Upper lobe of left lung (tissue), 6 donors: ENCODE measurements around the gene ATP6V1C2. TPM values are rescaled to one million over a fixed set of nuclear protein-coding genes. Genes with fewer than 3 reads are reported as not detected.

Experiments used
- ATAC-seq, 2 donors: fragments of 200-7000 bp; cut with Tn5 transposase; one replicate each; pipeline ENCODE4 v1.9.1; 2022; ENCODE audit warnings: mild to moderate bottlenecking in 2 of 2, moderate library complexity in 2 of 2; ENCODE audit not compliant: low FRiP score in 2 of 2
- DNase-seq, 2 donors: peaks; one replicate each; pipeline ENCODE4 v3.0.0-alpha.2; 2019 to 2020
- H3K27ac ChIP-seq, 4 donors: fragments of 200-600 bp; sonication (generic); one replicate each; pipeline ENCODE4 v1.5.1; 2016 to 2019
- H3K27me3 ChIP-seq, 4 donors: fragments of 200-600 bp; sonication (generic); one replicate each; pipeline ENCODE4 v1.5.1; 2017 to 2019
- H3K36me3 ChIP-seq, 4 donors: fragments of 200-600 bp; sonication (generic); one replicate each; pipeline ENCODE4 v1.5.1; 2016 to 2019
- H3K4me1 ChIP-seq, 4 donors: fragments of 200-600 bp; sonication (generic); one replicate each; pipeline ENCODE4 v1.5.1; 2018 to 2019
- H3K4me3 ChIP-seq, 4 donors: fragments of 200-600 bp; sonication (generic); one replicate each; pipeline ENCODE4 v1.5.1; 2017 to 2019; ENCODE audit warnings: mild to moderate bottlenecking in 2 of 4, moderate library complexity in 1 of 4
- H3K9me3 ChIP-seq, 4 donors: fragments of 200-600 bp; sonication (generic); one replicate each; pipeline ENCODE4 v1.5.1; 2018 to 2019
- EP300 ChIP-seq, 4 donors: sonication (generic); formaldehyde crosslinking; IDR thresholded peaks; one replicate each; pipeline ENCODE4 v1.5.1; 2017; ENCODE audit warnings: antibody characterized with exemption in 4 of 4, control low read depth in 2 of 4
- POLR2A ChIP-seq, 4 donors: fragments of 450-650 bp; IDR thresholded peaks; one replicate each; pipeline ENCODE4 v1.5.1; 2016 to 2017; ENCODE audit warnings: antibody characterized with exemption in 4 of 4, mild to moderate bottlenecking in 2 of 4
- POLR2AphosphoS5 ChIP-seq, 2 donors: sonication (generic); formaldehyde crosslinking; IDR thresholded peaks; one replicate each; pipeline ENCODE4 v1.5.1; 2017; ENCODE audit warnings: antibody characterized with exemption in 2 of 2
- WGBS, 2 donors: methylation state at CpG; one replicate each; pipeline ENCODE4 v1.1.5; 2017 to 2018; 5-methylcytosine and 5-hydroxymethylcytosine counted together
- total RNA-seq, 6 donors: library from RNA; depleted of rRNA in 4 of 6; stranded (reverse); fragments of >200 nt in 4 of 6; gene quantifications; one replicate each; pipeline versions ENCODE4 v1.1.0 to v1.2.1, GENCODE V29; 2016 to 2021
- TF ChIP-seq, protein P1 (sequence below), 6 experiments: fragments of 450-650 bp in 4 of 6; fragments of 200-600 bp in 2 of 6; sonication (generic) in 2 of 6; IDR thresholded peaks; one replicate each; pipeline ENCODE4 v1.5.1; 2016 to 2019; ENCODE audit warnings: antibody characterized with exemption in 6 of 6
- donor health status: DM: no; HTN: no; CAD: no; lungs with moderate emphysema.
- donor health status: DM: no; HTN: yes; CAD: no; lungs with severe emphysema.

The ATP6V1C2 gene
- total RNA-seq, 6 donors from 2014 or later = 0.81 to 92.2 (median 2.4) TPM

DNA sequence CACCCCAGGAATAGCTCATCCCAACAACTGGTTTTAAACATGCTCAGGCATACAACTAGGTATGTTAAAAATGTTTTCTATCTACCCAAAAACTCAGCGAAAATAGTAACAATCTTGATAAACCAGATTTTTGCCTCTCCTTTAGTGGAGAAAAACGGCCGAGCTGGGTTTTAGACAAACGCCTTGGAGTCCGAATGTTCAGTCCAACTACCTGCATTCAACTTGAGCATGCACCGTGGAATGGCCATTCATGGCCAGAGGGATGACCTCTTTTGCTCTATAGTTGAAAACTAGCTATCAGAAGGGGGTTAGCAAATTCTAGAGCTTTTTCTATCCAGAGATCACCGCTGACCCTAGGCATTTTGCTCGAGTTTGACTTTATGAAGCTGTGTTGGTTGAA is 60.3 kb downstream of the ATP6V1C2 start:
- TF ChIP-seq POLR2A (IDR thresholded peaks at IDR 0.05) (no peak), EP300 (IDR thresholded peaks at IDR 0.05) (no peak), POLR2AphosphoS5 (IDR thresholded peaks at IDR 0.05) (no peak)
- TF ChIP-seq, protein P1, sequence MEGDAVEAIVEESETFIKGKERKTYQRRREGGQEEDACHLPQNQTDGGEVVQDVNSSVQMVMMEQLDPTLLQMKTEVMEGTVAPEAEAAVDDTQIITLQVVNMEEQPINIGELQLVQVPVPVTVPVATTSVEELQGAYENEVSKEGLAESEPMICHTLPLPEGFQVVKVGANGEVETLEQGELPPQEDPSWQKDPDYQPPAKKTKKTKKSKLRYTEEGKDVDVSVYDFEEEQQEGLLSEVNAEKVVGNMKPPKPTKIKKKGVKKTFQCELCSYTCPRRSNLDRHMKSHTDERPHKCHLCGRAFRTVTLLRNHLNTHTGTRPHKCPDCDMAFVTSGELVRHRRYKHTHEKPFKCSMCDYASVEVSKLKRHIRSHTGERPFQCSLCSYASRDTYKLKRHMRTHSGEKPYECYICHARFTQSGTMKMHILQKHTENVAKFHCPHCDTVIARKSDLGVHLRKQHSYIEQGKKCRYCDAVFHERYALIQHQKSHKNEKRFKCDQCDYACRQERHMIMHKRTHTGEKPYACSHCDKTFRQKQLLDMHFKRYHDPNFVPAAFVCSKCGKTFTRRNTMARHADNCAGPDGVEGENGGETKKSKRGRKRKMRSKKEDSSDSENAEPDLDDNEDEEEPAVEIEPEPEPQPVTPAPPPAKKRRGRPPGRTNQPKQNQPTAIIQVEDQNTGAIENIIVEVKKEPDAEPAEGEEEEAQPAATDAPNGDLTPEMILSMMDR (IDR thresholded peaks at IDR 0.05) = no peak
- Histone ChIP-seq H3K4me1 (peaks cover 0 to 15% (median under 1%) of the 10 kb centered on the region in 4 donors), H3K27ac (no peak overlapping the region), H3K27me3 (no peaks in the 10 kb centered on the region), H3K9me3 (no peaks in the 10 kb centered on the region), H3K4me3 (no peak overlapping the region), H3K36me3 (peaks cover 18 to 90% (median 67%) of the 10 kb centered on the region in 4 donors)
- WGBS, 2 donors = 96 to 97% methylated on average over 8 of the region's 8 CpGs
- no peak for DNase-seq
- ATAC-seq = no peak

DNA sequence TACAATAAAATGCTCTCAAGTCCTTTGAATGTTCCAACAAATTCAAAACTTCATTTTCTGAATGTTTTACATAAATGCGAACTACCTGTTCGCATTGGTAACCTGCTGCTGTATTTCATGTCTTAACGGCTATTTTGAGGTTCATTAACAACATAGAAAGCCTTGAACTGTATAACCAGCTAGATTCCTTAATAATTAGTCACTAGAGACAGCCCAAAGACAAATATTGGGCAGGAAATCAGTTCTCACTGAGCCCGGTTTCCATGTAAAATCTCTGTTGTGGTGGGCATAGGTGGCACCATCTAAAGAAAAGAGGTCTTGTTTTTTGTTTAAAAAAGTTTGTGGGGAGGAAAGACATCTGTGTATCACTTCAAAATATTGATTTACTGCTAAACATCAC is 62.0 kb downstream of the ATP6V1C2 start:
- Histone ChIP-seq H3K9me3 (no peaks in the 10 kb centered on the region), H3K4me1 (peaks cover 0 to 15% (median 3%) of the 10 kb centered on the region in 4 donors), H3K4me3 (no peak overlapping the region), H3K36me3 (peaks cover 18 to 93% (median 76%) of the 10 kb centered on the region in 4 donors), H3K27me3 (no peaks in the 10 kb centered on the region), H3K27ac (no peak overlapping the region)
- no peak for ATAC-seq
- 82 to 88% methylated on average over 4 of the region's 4 CpGs for WGBS, 2 donors
- TF ChIP-seq, protein P1 (IDR thresholded peaks at IDR 0.05) = no peak
- TF ChIP-seq POLR2A (IDR thresholded peaks at IDR 0.05) (no peak), POLR2AphosphoS5 (IDR thresholded peaks at IDR 0.05) (no peak), EP300 (IDR thresholded peaks at IDR 0.05) (no peak)
- DNase-seq = no peak

DNA sequence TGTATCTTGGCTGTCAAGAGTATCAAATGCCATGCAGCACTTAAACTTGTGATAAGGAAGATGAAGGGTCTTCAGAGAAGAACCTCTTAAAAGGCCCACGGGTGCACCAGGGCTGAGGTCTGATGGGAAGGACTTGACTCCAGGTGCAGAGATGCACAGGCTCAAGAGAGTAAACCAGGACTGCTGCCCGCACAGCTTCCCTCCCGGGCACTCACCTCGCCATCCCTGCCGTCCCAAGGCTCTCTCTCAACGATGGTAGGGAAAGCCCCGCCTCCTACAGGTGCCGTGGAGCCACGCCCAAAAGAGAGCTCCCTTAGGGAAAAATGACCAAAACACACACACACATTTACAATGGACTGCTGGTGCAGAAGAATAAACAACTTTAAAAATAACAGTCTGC is 63.3 kb downstream of the ATP6V1C2 start:
- Histone ChIP-seq H3K4me1 (peaks cover 0 to 15% (median 3%) of the 10 kb centered on the region in 4 donors), H3K9me3 (no peaks in the 10 kb centered on the region), H3K36me3 (peaks cover 22 to 99% (median 83%) of the 10 kb centered on the region in 4 donors), H3K4me3 (no peak overlapping the region), H3K27me3 (no peaks in the 10 kb centered on the region), H3K27ac (no peak overlapping the region)
- ATAC-seq = no peak
- TF ChIP-seq, protein P1 (IDR thresholded peaks at IDR 0.05) = no peak
- TF ChIP-seq EP300 (IDR thresholded peaks at IDR 0.05) (no peak), POLR2A (IDR thresholded peaks at IDR 0.05) (no peak), POLR2AphosphoS5 (IDR thresholded peaks at IDR 0.05) (no peak)
- 69 to 82% methylated on average over 8 to 9 of the region's 9 CpGs for WGBS, 2 donors
- DNase-seq = no peak

DNA sequence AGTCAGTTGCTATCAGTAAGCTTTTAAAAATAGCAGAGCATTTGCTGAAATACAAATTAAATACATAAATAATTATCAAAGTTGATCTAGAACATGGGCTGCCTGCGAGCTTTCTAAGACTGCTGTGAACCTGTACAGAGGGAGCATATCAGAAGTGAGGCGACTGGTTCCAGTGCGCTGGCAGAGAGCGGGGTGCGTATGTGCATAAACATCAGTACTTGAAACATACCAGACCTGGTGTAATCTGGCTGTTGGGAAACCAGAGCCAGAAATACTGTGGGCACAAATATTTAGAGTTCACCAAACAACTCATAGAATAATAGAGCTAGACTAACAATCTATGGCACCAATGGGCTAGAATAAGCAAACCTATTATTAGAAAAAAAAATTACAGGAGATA is 63.8 kb downstream of the ATP6V1C2 start:
- H3K4me1 ChIP-seq = peaks cover 0 to 15% (median 5%) of the 10 kb centered on the region in 4 donors
- no peaks in the 10 kb centered on the region for H3K27me3 ChIP-seq
- H3K27ac ChIP-seq = peak overlapping the region in 2 of 4 donors; percentile 27 to 57
- no peak overlapping the region for H3K4me3 ChIP-seq
- DNase-seq (no peak), ATAC-seq (no peak)
- 84 to 97% methylated on average over 5 of the region's 5 CpGs for WGBS, 2 donors
- H3K36me3 ChIP-seq = peaks cover 19 to 99% (median 82%) of the 10 kb centered on the region in 4 donors
- TF ChIP-seq POLR2A (IDR thresholded peaks at IDR 0.05) = no peak
- no peak for TF ChIP-seq EP300 (IDR thresholded peaks at IDR 0.05)
- no peak for TF ChIP-seq POLR2AphosphoS5 (IDR thresholded peaks at IDR 0.05)
- TF ChIP-seq, protein P1 (IDR thresholded peaks at IDR 0.05) = no peak
- no peaks in the 10 kb centered on the region for H3K9me3 ChIP-seq
